K562 (cell line): ENCODE measurements around the gene MRPS15. TPM values are rescaled to one million over a fixed set of nuclear protein-coding genes. Genes with fewer than 3 reads are reported as not detected.
A peak's percentile ranks its signal among the peaks of the same experiment; 100 is the strongest.

ENCODE experiments used
- ATAC-seq: fragments of 200-7000 bp; cut with Tn5 transposase; 3 replicates; pipeline ENCODE4 v1.9.1; 2020; ENCODE audit warnings: moderate library complexity
- BruUV-seq: library from RNA; stranded (reverse); fragments of 400-500 nt; replicated peaks from 2 replicates; lab custom pipeline; 2021; lab: Mats Ljungman, UMichigan
- CTCF ChIA-PET: fragments of 300-600 bp; formaldehyde crosslinking; extraction: SDS; loops from one replicate; lab custom pipeline; 2021; ENCODE audit warnings: low intra/inter-chr PET ratio; lab: Yijun Ruan, JAX
- POLR2A ChIA-PET: fragments of 300-600, 350-650 bp; sonication (Branson Sonifier 250); formaldehyde crosslinking; extraction: SDS; loops from one replicate; lab custom pipeline; 2021; ENCODE audit warnings: antibody characterized with exemption, inconsistent platforms; lab: Yijun Ruan, JAX
- DNase-seq, 4 experiments: peaks; one replicate each; pipeline versions ENCODE4 v3.0.0 to v3.0.0-alpha.2; 2011 to 2018; ENCODE audit warnings: low spot score in 3 of 4, mixed read lengths in 3 of 4; ENCODE audit errors: extremely low read depth in 1 of 4
- FAIRE-seq: peaks from 2 replicates; lab custom pipeline; 2011; peaks lifted over from hg19 to GRCh38; lab: Jason Lieb, UNC
- H2AFZ ChIP-seq: 2 replicates; pipeline ENCODE4 v1.6.0; 2011; ENCODE audit warnings: low read depth, low read length, control low read depth, inconsistent platforms
- H3K27ac ChIP-seq: fragments of 200-600 bp; 3 replicates; pipeline ENCODE4 v1.8.0; 2011; ENCODE audit warnings: low read depth, mild to moderate bottlenecking, control low read depth, inconsistent platforms, low read length, moderate library complexity, mixed read lengths; ENCODE audit errors: extremely low read depth
- H3K27me3 ChIP-seq, 2 experiments: fragments of 300-600 bp in 1 of 2; 2 replicates in 1 of 2; 3 replicates in 1 of 2; pipeline versions ENCODE4 v1.6.0 to v1.8.0; 2011; ENCODE audit warnings: inconsistent platforms in 2 of 2, low read length in 2 of 2, mild to moderate bottlenecking in 1 of 2, mixed read lengths in 1 of 2, moderate library complexity in 1 of 2; ENCODE audit not compliant: control insufficient read depth in 2 of 2, insufficient read depth in 2 of 2
- H3K36me3 ChIP-seq: fragments of 300-600 bp; 3 replicates; pipeline ENCODE4 v1.8.0; 2011; ENCODE audit warnings: mild to moderate bottlenecking, low read length, inconsistent platforms; ENCODE audit not compliant: control insufficient read depth, insufficient read depth
- H3K4me1 ChIP-seq, 2 experiments: fragments of 200-600 bp in 1 of 2; replicated peaks in 1 of 2; 2 replicates in 1 of 2; 3 replicates in 1 of 2; pipeline versions ENCODE4 v1.5.1 to v1.8.0; 2011; ENCODE audit warnings: inconsistent platforms in 2 of 2, low read length in 2 of 2, mild to moderate bottlenecking in 1 of 2, mixed read lengths in 1 of 2, moderate library complexity in 1 of 2; ENCODE audit not compliant: control insufficient read depth in 2 of 2, insufficient read depth in 2 of 2
- H3K4me2 ChIP-seq: 2 replicates; pipeline ENCODE4 v1.6.1; 2011; ENCODE audit warnings: low read length, control low read depth, inconsistent platforms, mixed read lengths; ENCODE audit not compliant: insufficient read depth
- H3K4me3 ChIP-seq: fragments of 200-600 bp; sonication (generic), shearing (Covaris generic); 2 replicates; pipeline ENCODE4 v1.5.1; 2016; ENCODE audit warnings: control low read depth, inconsistent platforms
- H3K79me2 ChIP-seq: fragments of 200-600 bp; 3 replicates; pipeline ENCODE4 v1.8.0; 2011; ENCODE audit warnings: low read length, inconsistent platforms; ENCODE audit not compliant: control insufficient read depth, insufficient read depth
- H3K9ac ChIP-seq, 2 experiments: 2 replicates each; pipeline versions ENCODE4 v1.6.0 to v1.6.1; 2011; ENCODE audit warnings: low read depth in 2 of 2, low read length in 2 of 2, control low read depth in 1 of 2, inconsistent platforms in 1 of 2, mild to moderate bottlenecking in 1 of 2, mixed read lengths in 1 of 2; ENCODE audit not compliant: insufficient read depth in 1 of 2
- H3K9me1 ChIP-seq: one replicate; pipeline ENCODE4 v1.6.0; 2011; ENCODE audit warnings: inconsistent platforms, mild to moderate bottlenecking, low read length, moderate library complexity; ENCODE audit not compliant: control insufficient read depth, insufficient read depth
- H3K9me3 ChIP-seq: replicated peaks from 2 replicates; pipeline ENCODE4 v1.5.1; 2011; ENCODE audit warnings: low read depth, low read length, inconsistent platforms; ENCODE audit not compliant: control insufficient read depth, insufficient read depth
- H4K20me1 ChIP-seq: replicated peaks from 2 replicates; pipeline ENCODE4 v1.6.1; 2011; ENCODE audit warnings: low read length, inconsistent platforms, mixed read lengths; ENCODE audit not compliant: control insufficient read depth, insufficient read depth
- CEBPB ChIP-seq: fragments of 450-650 bp; IDR thresholded peaks from 2 replicates; pipeline ENCODE4 v1.6.1; 2016; ENCODE audit warnings: missing genetic modification characterization, missing compliant biosample characterization
- CEBPG ChIP-seq, 3 experiments: fragments of 200-800 bp in 1 of 3; sonication (Bioruptor generic) in 1 of 3; sonication (generic) in 1 of 3; formaldehyde crosslinking in 1 of 3; IDR thresholded peaks in 2 of 3; conservative IDR thresholded peaks in 1 of 3; 2 replicates each; pipeline versions ENCODE4 v1.6.1 to v1.8.0; 2016 to 2022; ENCODE audit warnings: missing compliant biosample characterization in 2 of 3, missing genetic modification characterization in 2 of 3, mild to moderate bottlenecking in 1 of 3, missing genetic modification reagents in 1 of 3
- HBP1 ChIP-seq: fragments of 450-650 bp; formaldehyde crosslinking; IDR thresholded peaks from 2 replicates; pipeline ENCODE4 v1.4.0; 2022; ENCODE audit warnings: missing genetic modification characterization
- NR1H2 ChIP-seq: sonication (generic); formaldehyde crosslinking; IDR thresholded peaks from 2 replicates; pipeline ENCODE4 v1.4.0; 2020; ENCODE audit warnings: mild to moderate bottlenecking, missing genetic modification reagents
- PTBP1 ChIP-seq: fragments of 200-400 bp; formaldehyde crosslinking; IDR thresholded peaks from 2 replicates; pipeline ENCODE4 v1.6.1; 2017; ENCODE audit warnings: low read depth, low read length
- USF2 ChIP-seq: sonication (generic); formaldehyde crosslinking; IDR thresholded peaks from 2 replicates; pipeline ENCODE4 v1.5.0; 2020; ENCODE audit warnings: missing genetic modification reagents
- XRCC4 ChIP-seq: IDR thresholded peaks from one replicate; pipeline ENCODE4 v1.6.1; 2011; ENCODE audit not compliant: insufficient read depth, insufficient read length; ENCODE audit errors: extremely low read depth
- ZBTB12 ChIP-seq: fragments of 250-450 bp; sonication (Bioruptor Pico); IDR thresholded peaks from 2 replicates; pipeline ENCODE4 v1.4.0; 2020
- ZBTB17 ChIP-seq: fragments of 450-650 bp; formaldehyde crosslinking; IDR thresholded peaks from 2 replicates; pipeline ENCODE4 v1.4.0; 2020; ENCODE audit warnings: mild to moderate bottlenecking
- ZFX ChIP-seq: sonication (generic); formaldehyde crosslinking; IDR thresholded peaks from 2 replicates; pipeline ENCODE4 v1.8.0; 2022; ENCODE audit warnings: mild to moderate bottlenecking, missing genetic modification reagents, moderate library complexity
- ZNF263 ChIP-seq: sonication (generic); formaldehyde crosslinking; IDR thresholded peaks from 2 replicates; pipeline ENCODE4 v1.8.0; 2022; ENCODE audit warnings: mild to moderate bottlenecking, missing genetic modification reagents, borderline replicate concordance
- WGBS: fragments of 100-300 bp; shearing (Covaris generic); methylation state at CpG from one replicate; pipeline ENCODE4 v1.1.6; 2016; ENCODE audit warnings: low coverage, mixed read lengths; ENCODE audit not compliant: insufficient coverage; ENCODE audit errors: missing lambda C conversion rate; 5-methylcytosine and 5-hydroxymethylcytosine counted together
- in situ Hi-C: fragments of 300-500 bp; cut with MboI; formaldehyde crosslinking; loops from 4 replicates; pipeline ENCODE4 v1.15.0; 2018; ENCODE audit warnings: inconsistent platforms, mixed read lengths
- intact Hi-C: fragments of 100-400 bp; cut with micrococcal nuclease; formaldehyde crosslinking; loops from 2 replicates; pipeline ENCODE4 v1.14.2; 2022
- polyA plus RNA-seq, 8 experiments: library from polyadenylated mRNA; depleted of rRNA in 4 of 8; stranded (reverse) in 5 of 8; unstranded in 3 of 8; fragments of >200 nt; fragmentation: Nextera tagmentation in 2 of 8; fragmentation: Illumina TruSeq in 1 of 8; extraction: Ambion mirVana in 2 of 8; extraction: Trizol in 1 of 8; gene quantifications; 2 replicates each; pipeline versions ENCODE4 v1.2.1 to v1.2.3, GENCODE V29; 2011 to 2014; ENCODE audit warnings: inconsistent platforms in 1 of 8, missing spikeins in 1 of 8
- total RNA-seq, 7 experiments: library from RNA; depleted of rRNA in 6 of 7; stranded (reverse); fragments of >200 nt in 6 of 7; fragmentation: Illumina TruSeq in 2 of 7; extraction: Trizol in 2 of 7; gene quantifications; 2 replicates each; pipeline versions ENCODE4 v1.2.1 to v1.2.3, GENCODE V29; 2011 to 2021; ENCODE audit warnings: low replicate concordance in 1 of 7

MRPS15 gene
- total and polyA plus RNA-seq, 9 of the 15 experiments (the other 6 are each of a cell fraction or from before 2014, with no cell fraction given) = 62.9 to 286 (median 149) TPM

GRCh38 chr1:36484099-36484498 lies 19.9 kb upstream of the MRPS15 start (continued):
- TF ChIP-seq HBP1 (CRISPR knock-in tag) (no peak), PTBP1 (0 out of 2 replicates have a peak, but pooled peaks have one; percentile 52), ZNF263 (no peak), ZBTB12 (CRISPR knock-in tag) (no peak), NR1H2 (CRISPR knock-in tag) (no peak)
- TF ChIP-seq, all 486 proteins: peak for 5

- no peak for DNase-seq
- TF ChIP-seq ZBTB17 (CRISPR knock-in tag) (no peak), CEBPG (CRISPR knock-in tag; IDR thresholded peaks at IDR 0.05) (peak; percentile 28; the same call in 1 of the 2 replicates), CEBPG (tag; conservative IDR thresholded peaks at IDR 0.05 in 1 of 2, IDR thresholded peaks at IDR 0.05 in 1 of 2) (no peak), XRCC4 (no peak), CEBPB (tag) (0 out of 2 replicates have a peak, but pooled peaks have one; percentile 30), ZFX (CRISPR knock-in tag) (0 out of 2 replicates have a peak, but pooled peaks have one; percentile 10), USF2 (0 out of 2 replicates have a peak, but pooled peaks have one; percentile 2)
- in situ Hi-C loops = no loop called here
- Histone ChIP-seq H3K9me3 (no peaks in the 10 kb centered on the region), H3K4me3 (no peak within 1 kb of the TSS), H2AFZ (peak within 1 kb of the TSS; percentile 89), H3K9ac (peak within 1 kb of the TSS; percentile 4 to 85; a peak in 3 of 4 replicates), H3K27me3 (no peaks in the 10 kb centered on the region), H3K79me2 (no peaks in the 10 kb centered on the region), H3K9me1 (no peaks in the 10 kb centered on the region), H3K36me3 (no peaks in the 10 kb centered on the region), H3K4me2 (peak within 1 kb of the TSS; percentile 48), H3K27ac (peak within 1 kb of the TSS; percentile 1; the same call in 2 of the 3 replicates), H3K4me1 (peaks cover 27 to 39% of the 10 kb centered on the region in 2 experiments), H4K20me1 (no peaks in the 10 kb centered on the region)
- 45% methylated on average over 13 of the region's 13 CpGs for WGBS
- ChIA-PET POLR2A (interaction anchor here (0.9 to 2.5 kb wide), 4 partner anchors 9 to 28 kb away, joined by 3 to 14 read pairs (median 5); partner anchors contain the start of gene MRPS15), CTCF (no interaction called here)
- ATAC-seq = no peak
- BruUV-seq = no TSS peak
- no peak for FAIRE-seq
- intact Hi-C loops = no loop called here
These were observed 18.7 kb upstream of the MRPS15 start, which contains the start of gene CSF3R for GRCh38 chr1:36482724-36483388. Gene CSF3R, minus strand, starts transcription at chr1:36482913. Its CDS starts 3,417 bp downstream, at chr1:36479496.
